Measurements from ENCODE around the gene CSF3R. TPM values are rescaled to one million over a fixed set of nuclear protein-coding genes. Genes with fewer than 3 reads are reported as not detected.

CSF3R gene
- polyA plus RNA-seq, 1 experiment = not detected

DNA sequence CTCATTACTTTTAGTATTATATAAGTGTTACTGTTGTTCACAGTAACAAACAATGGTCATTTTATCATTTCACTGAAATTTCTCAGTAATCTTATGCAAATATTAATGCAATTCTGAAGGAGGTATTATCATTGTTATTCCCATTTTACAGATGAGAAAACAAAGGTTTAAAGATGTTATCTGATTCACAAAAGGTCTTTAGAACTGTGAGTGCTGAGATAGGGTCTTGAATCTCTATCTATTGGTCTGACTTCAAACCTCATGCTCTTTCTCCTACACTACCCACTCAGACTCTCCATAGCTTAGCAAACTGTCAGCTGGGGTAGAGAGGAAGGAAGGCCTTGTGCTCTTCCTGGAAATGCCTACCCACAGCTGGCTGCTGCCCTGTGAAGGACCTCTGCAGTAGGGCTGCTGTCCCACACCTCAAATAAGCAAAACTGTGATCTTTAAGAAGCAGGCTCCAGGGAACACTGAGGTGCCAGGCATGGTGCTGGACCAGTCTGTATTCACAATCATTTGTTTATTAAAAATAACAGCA, 26.3 kb downstream of the CSF3R start:
- H3K36me3 ChIP-seq (ENCODE audit: control insufficient read depth, insufficient read depth, low read length) = peaks cover 22% of the 10 kb centered on the region

GRCh38 chr1:36455386-36455785, 27.3 kb downstream of the CSF3R start:
- no peak for DNase-seq (ENCODE audit: low read depth)
- TF ChIP-seq, protein P1, sequence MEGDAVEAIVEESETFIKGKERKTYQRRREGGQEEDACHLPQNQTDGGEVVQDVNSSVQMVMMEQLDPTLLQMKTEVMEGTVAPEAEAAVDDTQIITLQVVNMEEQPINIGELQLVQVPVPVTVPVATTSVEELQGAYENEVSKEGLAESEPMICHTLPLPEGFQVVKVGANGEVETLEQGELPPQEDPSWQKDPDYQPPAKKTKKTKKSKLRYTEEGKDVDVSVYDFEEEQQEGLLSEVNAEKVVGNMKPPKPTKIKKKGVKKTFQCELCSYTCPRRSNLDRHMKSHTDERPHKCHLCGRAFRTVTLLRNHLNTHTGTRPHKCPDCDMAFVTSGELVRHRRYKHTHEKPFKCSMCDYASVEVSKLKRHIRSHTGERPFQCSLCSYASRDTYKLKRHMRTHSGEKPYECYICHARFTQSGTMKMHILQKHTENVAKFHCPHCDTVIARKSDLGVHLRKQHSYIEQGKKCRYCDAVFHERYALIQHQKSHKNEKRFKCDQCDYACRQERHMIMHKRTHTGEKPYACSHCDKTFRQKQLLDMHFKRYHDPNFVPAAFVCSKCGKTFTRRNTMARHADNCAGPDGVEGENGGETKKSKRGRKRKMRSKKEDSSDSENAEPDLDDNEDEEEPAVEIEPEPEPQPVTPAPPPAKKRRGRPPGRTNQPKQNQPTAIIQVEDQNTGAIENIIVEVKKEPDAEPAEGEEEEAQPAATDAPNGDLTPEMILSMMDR (IDR thresholded peaks at IDR 0.05; ENCODE audit: insufficient read depth, low read depth, low read length) = no peak
- Histone ChIP-seq H3K36me3 (ENCODE audit: control insufficient read depth, insufficient read depth, low read length) (peaks cover 17% of the 10 kb centered on the region), H3K4me3 (ENCODE audit: low read depth, low read length) (no peak overlapping the region), H3K27me3 (ENCODE audit: control insufficient read depth, insufficient read depth, low read length) (no peaks in the 10 kb centered on the region)
- ChIA-PET POLR2A (no interaction called here), CTCF (no interaction called here)

More for the DNA sequence above, 26.3 kb downstream of the CSF3R start:
- no peak for DNase-seq (ENCODE audit: low read depth)
- Histone ChIP-seq H3K4me3 (ENCODE audit: low read depth, low read length) (no peak overlapping the region), H3K27me3 (ENCODE audit: control insufficient read depth, insufficient read depth, low read length) (no peaks in the 10 kb centered on the region)
- POLR2A ChIA-PET = no interaction called here
- TF ChIP-seq, protein P1 (IDR thresholded peaks at IDR 0.05; ENCODE audit: insufficient read depth, low read depth, low read length) = no peak
- CTCF ChIA-PET = no interaction called here

DNA sequence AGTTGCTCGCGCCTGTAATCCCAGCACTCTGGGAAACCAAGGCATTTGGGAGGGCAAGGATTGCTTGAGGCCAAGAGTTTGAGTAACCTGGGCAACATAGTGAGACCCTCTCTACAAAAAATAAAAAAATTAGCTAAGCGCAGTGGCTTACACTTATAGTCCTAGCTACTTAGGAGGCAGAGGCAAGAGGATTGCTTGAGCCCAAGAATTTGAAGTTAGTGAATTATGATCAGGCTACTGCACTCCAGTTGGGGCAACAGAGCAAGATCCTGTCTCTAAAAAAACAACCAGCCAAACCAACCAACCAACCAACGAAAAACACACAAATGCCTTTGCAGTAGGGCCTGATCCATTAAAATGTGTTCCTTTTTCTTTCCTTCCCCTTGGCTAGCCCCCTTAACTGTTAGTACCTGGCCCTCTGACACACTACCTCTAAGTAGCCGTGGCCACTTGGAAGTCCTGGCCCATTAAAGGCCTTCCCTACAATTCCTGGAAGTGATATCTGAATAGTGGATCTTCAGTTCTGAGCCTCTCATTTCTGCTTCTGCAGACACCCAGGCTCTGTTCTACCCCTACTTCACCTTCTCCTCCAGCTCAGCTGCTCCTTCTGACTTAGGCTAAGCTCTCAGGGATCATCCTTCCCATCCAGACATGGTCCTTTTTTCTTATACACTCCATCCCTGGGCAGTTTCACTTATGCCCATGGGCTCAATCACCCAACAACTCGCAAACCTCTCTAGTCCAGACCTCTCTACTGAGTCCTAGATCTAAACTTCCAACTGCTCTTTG, 28.9 kb downstream of the CSF3R start:
- TF ChIP-seq, protein P1 (IDR thresholded peaks at IDR 0.05; ENCODE audit: insufficient read depth, low read depth, low read length) = no peak
- peaks cover 15% of the 10 kb centered on the region for H3K36me3 ChIP-seq (ENCODE audit: control insufficient read depth, insufficient read depth, low read length)
- POLR2A ChIA-PET = no interaction called here
- no peak for DNase-seq (ENCODE audit: low read depth)
- no peak overlapping the region for H3K4me3 ChIP-seq (ENCODE audit: low read depth, low read length)
- H3K27me3 ChIP-seq (ENCODE audit: control insufficient read depth, insufficient read depth, low read length) = no peaks in the 10 kb centered on the region
- CTCF ChIA-PET = no interaction called here

- no peak for DNase-seq (ENCODE audit: low read depth)
- H3K4me3 ChIP-seq (ENCODE audit: low read depth, low read length) = no peak overlapping the region
- TF ChIP-seq, protein P1 (IDR thresholded peaks at IDR 0.05; ENCODE audit: insufficient read depth, low read depth, low read length) = no peak
- H3K36me3 ChIP-seq (ENCODE audit: control insufficient read depth, insufficient read depth, low read length) = peaks cover 15% of the 10 kb centered on the region
- H3K27me3 ChIP-seq (ENCODE audit: control insufficient read depth, insufficient read depth, low read length) = no peaks in the 10 kb centered on the region
- POLR2A ChIA-PET = no interaction called here
- CTCF ChIA-PET = no interaction called here
Observed at GRCh38 chr1:36453051-36453450, 29.7 kb downstream of the CSF3R start.

DNA sequence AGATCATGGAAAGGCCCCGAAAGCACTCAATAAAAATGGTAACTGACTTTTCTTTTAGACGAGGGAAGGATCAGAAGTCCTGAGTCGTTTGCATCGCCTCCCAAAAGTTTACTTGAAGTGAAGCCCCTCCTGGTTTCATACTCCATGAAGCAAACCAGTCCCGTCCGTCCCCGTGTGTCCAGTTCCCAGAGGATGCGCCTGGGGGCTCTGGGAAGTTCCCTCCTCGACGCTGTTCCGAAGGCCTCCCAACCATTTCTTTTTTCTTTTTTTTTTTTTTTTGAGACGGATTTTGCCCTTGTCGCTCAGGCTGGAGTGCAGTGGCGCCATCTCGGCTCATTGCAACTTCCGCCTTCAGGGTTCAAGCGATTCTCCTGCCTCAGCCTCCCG, 31.8 kb downstream of the CSF3R start:
- DNase-seq (ENCODE audit: low read depth) = no peak
- CTCF ChIA-PET = interaction anchor here (0.8 to 1.0 kb wide), 3 partner anchors 11 to 41 kb away, joined by 3 to 5 read pairs (median 3); no protein-coding TSS in a partner anchor
- TF ChIP-seq, protein P1 (IDR thresholded peaks at IDR 0.05; ENCODE audit: insufficient read depth, low read depth, low read length) = no peak
- Histone ChIP-seq H3K4me3 (ENCODE audit: low read depth, low read length) (peak overlapping the region; percentile 70), H3K27me3 (ENCODE audit: control insufficient read depth, insufficient read depth, low read length) (no peaks in the 10 kb centered on the region), H3K36me3 (ENCODE audit: control insufficient read depth, insufficient read depth, low read length) (peaks cover 9% of the 10 kb centered on the region)
- POLR2A ChIA-PET = interaction anchor here (0.6 to 1.5 kb wide), 2 partner anchors 13 kb away, joined by 8 to 12 read pairs; partner anchors contain the start of gene MRPS15

All from BJ (cell line).